Kidney (tissue), 14 donors: Measurements from ENCODE around the gene TTC7B. TPM values are rescaled to one million over a fixed set of nuclear protein-coding genes. Genes with fewer than 3 reads are reported as not detected.
"Not testable (repeated sequence)": the region's sequence is repeated elsewhere in the genome, so short reads cannot be mapped to it uniquely, and the experiment has no call there.

Source experiments
- DNase-seq, 5 donors: peaks; one replicate each; pipeline ENCODE4 v3.0.0-alpha.2; 2013 to 2020
- FAIRE-seq: peaks from 2 replicates; lab custom pipeline; 2012; peaks lifted over from hg19 to GRCh38; lab: Jason Lieb, UNC
- H3K27ac ChIP-seq, 2 donors: one replicate each; pipeline ENCODE4 v1.7.0; 2013; ENCODE audit warnings: low read depth in 2 of 2, low read length in 2 of 2, inconsistent platforms in 1 of 2
- H3K27me3 ChIP-seq: one replicate; pipeline ENCODE4 v1.7.1; 2013; ENCODE audit warnings: low read length, inconsistent platforms; ENCODE audit not compliant: control insufficient read depth, insufficient read depth
- H3K36me3 ChIP-seq, 3 donors: one replicate each; pipeline versions ENCODE4 v1.7.0 to v1.7.1; 2013; ENCODE audit warnings: low read length in 3 of 3, control low read depth in 1 of 3, inconsistent platforms in 1 of 3; ENCODE audit not compliant: insufficient read depth in 3 of 3, control insufficient read depth in 2 of 3
- H3K4me1 ChIP-seq, 3 donors: one replicate each; pipeline versions ENCODE4 v1.7.0 to v1.7.1; 2013; ENCODE audit warnings: low read length in 3 of 3, inconsistent platforms in 1 of 3, low read depth in 1 of 3; ENCODE audit not compliant: control insufficient read depth in 2 of 3, insufficient read depth in 2 of 3
- H3K4me3 ChIP-seq, 3 donors: one replicate each; pipeline versions ENCODE4 v1.7.0 to v1.8.1; 2013; ENCODE audit warnings: low read length in 3 of 3, control low read depth in 1 of 3, inconsistent platforms in 1 of 3
- H3K9ac ChIP-seq, 3 donors: one replicate each; pipeline versions ENCODE4 v1.7.0 to v1.7.1; 2013; ENCODE audit warnings: low read length in 3 of 3, control low read depth in 1 of 3, inconsistent platforms in 1 of 3
- H3K9me3 ChIP-seq, 3 donors: one replicate each; pipeline versions ENCODE4 v1.7.0 to v1.7.1; 2013; ENCODE audit warnings: low read length in 3 of 3, control low read depth in 1 of 3, inconsistent platforms in 1 of 3; ENCODE audit not compliant: control insufficient read depth in 2 of 3, insufficient read depth in 1 of 3
- CTCF ChIP-seq: IDR thresholded peaks from 3 replicates; pipeline ENCODE4 v1.5.1; 2012; ENCODE audit warnings: mild to moderate bottlenecking, moderate library complexity, borderline replicate concordance; ENCODE audit not compliant: insufficient read depth; ENCODE audit errors: extremely low read depth
- intact Hi-C: fragments of 100-400 bp; cut with DNase I; formaldehyde crosslinking; loops from one replicate; pipeline ENCODE4 v1.11.1; 2022
- polyA plus RNA-seq: library from polyadenylated mRNA; stranded (reverse); fragments of 350-450 nt; fragmentation: Illumina TruSeq; extraction: RNeasy Lipid Tissue Mini Kit (QIAGEN cat#74804); gene quantifications from one replicate; pipeline ENCODE4 v1.2.3, GENCODE V29; 2014; ENCODE audit warnings: low read depth, low replicate concordance; ENCODE audit not compliant: insufficient read depth
- total RNA-seq: library from RNA; stranded (reverse); fragmentation: NEBNext Ultra II Directional; extraction: Animal tissue kit (Norgen Biotek cat#: 25700); gene quantifications from one replicate; pipeline ENCODE4 v1.2.1, GENCODE V29; 2021
- donor health status: control.
- donor health status: control.
- donor health status: control.
- donor health status: control.
- donor health status: control.
- donor health status: DM: yes; HTN: yes; CAD: no.
- donor health status: Normal renal cell carcinoma (clear cell type).

TTC7B gene
- total and polyA plus RNA-seq, 2 donors from 2014 or later, result 23.4 to 48.3 TPM

- no peak for TF ChIP-seq CTCF
- Histone ChIP-seq H3K27ac (no peak overlapping the region), H3K4me1 (peaks cover 0 to 2% (median 0%) of the 10 kb centered on the region in 3 donors), H3K9ac (no peak overlapping the region), H3K4me3 (no peak overlapping the region), H3K27me3 (no peaks in the 10 kb centered on the region), H3K36me3 (no peaks in the 10 kb centered on the region), H3K9me3 (no peaks in the 10 kb centered on the region)
- FAIRE-seq (no peak), DNase-seq (no peak)
- intact Hi-C loops, result no loop called here
Measured at GRCh38 chr14:90846511-90846910, 30.3 kb upstream of the TTC7B start.

- FAIRE-seq, result no peak
- no peak for DNase-seq
- no peak for TF ChIP-seq CTCF
Measured at GRCh38 chr14:90844321-90844720, 28.1 kb upstream of the TTC7B start.

GRCh38 chr14:90842726-90843125 lies 26.5 kb upstream of the TTC7B start:
- no peaks in the 10 kb centered on the region for H3K9me3 ChIP-seq
- intact Hi-C loops, result no loop called here
- H3K4me3 ChIP-seq, result no peak overlapping the region
- no peak for TF ChIP-seq CTCF
- H3K9ac ChIP-seq, result no peak overlapping the region
- H3K4me1 ChIP-seq, result peaks cover 0 to 11% (median 2%) of the 10 kb centered on the region in 3 donors
- H3K27ac ChIP-seq, result no peak overlapping the region
- no peaks in the 10 kb centered on the region for H3K27me3 ChIP-seq
- FAIRE-seq (no peak), DNase-seq (peak in 1 of 5 donors; percentile 24)
- no peaks in the 10 kb centered on the region for H3K36me3 ChIP-seq

More at GRCh38 chr14:90844321-90844720, 28.1 kb upstream of the TTC7B start:
- H3K27ac ChIP-seq, result no peak overlapping the region
- no peak overlapping the region for H3K4me3 ChIP-seq
- H3K4me1 ChIP-seq, result peaks cover 0 to 6% (median 0%) of the 10 kb centered on the region in 3 donors
- intact Hi-C loops, result no loop called here
- no peaks in the 10 kb centered on the region for H3K27me3 ChIP-seq
- no peaks in the 10 kb centered on the region for H3K36me3 ChIP-seq
- no peak overlapping the region for H3K9ac ChIP-seq
- no peaks in the 10 kb centered on the region for H3K9me3 ChIP-seq

- H3K4me1 ChIP-seq, result peaks cover 0 to 11% (median 2%) of the 10 kb centered on the region in 3 donors
- H3K9ac ChIP-seq, H3K27me3 ChIP-seq, H3K27ac ChIP-seq, FAIRE-seq, DNase-seq, intact Hi-C loops, H3K9me3 ChIP-seq, H3K4me3 ChIP-seq, H3K36me3 ChIP-seq: not testable (repeated sequence)
Measured at GRCh38 chr14:90840667-90841066, 24.4 kb upstream of the TTC7B start.
